K562 (cell line): ENCODE results near the gene ARHGEF7.

Experiments used
- ADNP ChIP-seq: fragments of 200-800 bp; sonication (Bioruptor generic); IDR thresholded peaks from 2 replicates; pipeline ENCODE4 v1.6.1; 2016; ENCODE audit warnings: missing genetic modification characterization, missing compliant biosample characterization
- BCL6 ChIP-seq: fragments of 250-450 bp; sonication (Bioruptor Pico); IDR thresholded peaks from 2 replicates; pipeline ENCODE4 v1.4.0; 2020
- CREB3L1 ChIP-seq: fragments of 450-650 bp; IDR thresholded peaks from 2 replicates; pipeline ENCODE4 v1.6.1; 2014; ENCODE audit warnings: low read depth, mild to moderate bottlenecking, moderate library complexity, borderline replicate concordance
- MECOM ChIP-seq: fragments of 250-450 bp; sonication (Bioruptor Pico); IDR thresholded peaks from 2 replicates; pipeline ENCODE4 v1.8.0; 2022; ENCODE audit warnings: inconsistent platforms
- RUNX1 ChIP-seq: sonication (generic); IDR thresholded peaks from 2 replicates; pipeline ENCODE4 v1.6.1; 2016; ENCODE audit warnings: antibody characterized with exemption, low read depth
- SP1 ChIP-seq: sonication (generic); formaldehyde crosslinking; IDR thresholded peaks from 2 replicates; pipeline ENCODE4 v1.8.1; 2022; ENCODE audit warnings: mild to moderate bottlenecking, missing genetic modification reagents
- ZKSCAN1 ChIP-seq: fragments of 150-350 bp; IDR thresholded peaks from 2 replicates; pipeline ENCODE4 v1.6.1; 2016; ENCODE audit warnings: low read depth, low read length
- ZNF668 ChIP-seq: fragments of 250-450 bp; sonication (Bioruptor Pico); IDR thresholded peaks from 2 replicates; pipeline ENCODE4 v1.8.0; 2022; ENCODE audit warnings: mild to moderate bottlenecking, inconsistent platforms
- TF ChIP-seq, protein P1 (sequence below), 3 experiments: IDR thresholded peaks in 2 of 3; conservative IDR thresholded peaks in 1 of 3; 2 replicates each; pipeline ENCODE4 v1.5.1; 2011 to 2012; ENCODE audit warnings: low read length in 3 of 3, mild to moderate bottlenecking in 3 of 3, control low read depth in 2 of 3, improper control_type of control experiment in 1 of 3, inconsistent platforms in 1 of 3, low read depth in 1 of 3, mixed read lengths in 1 of 3, moderate library complexity in 1 of 3; ENCODE audit not compliant: insufficient read depth in 2 of 3

DNA sequence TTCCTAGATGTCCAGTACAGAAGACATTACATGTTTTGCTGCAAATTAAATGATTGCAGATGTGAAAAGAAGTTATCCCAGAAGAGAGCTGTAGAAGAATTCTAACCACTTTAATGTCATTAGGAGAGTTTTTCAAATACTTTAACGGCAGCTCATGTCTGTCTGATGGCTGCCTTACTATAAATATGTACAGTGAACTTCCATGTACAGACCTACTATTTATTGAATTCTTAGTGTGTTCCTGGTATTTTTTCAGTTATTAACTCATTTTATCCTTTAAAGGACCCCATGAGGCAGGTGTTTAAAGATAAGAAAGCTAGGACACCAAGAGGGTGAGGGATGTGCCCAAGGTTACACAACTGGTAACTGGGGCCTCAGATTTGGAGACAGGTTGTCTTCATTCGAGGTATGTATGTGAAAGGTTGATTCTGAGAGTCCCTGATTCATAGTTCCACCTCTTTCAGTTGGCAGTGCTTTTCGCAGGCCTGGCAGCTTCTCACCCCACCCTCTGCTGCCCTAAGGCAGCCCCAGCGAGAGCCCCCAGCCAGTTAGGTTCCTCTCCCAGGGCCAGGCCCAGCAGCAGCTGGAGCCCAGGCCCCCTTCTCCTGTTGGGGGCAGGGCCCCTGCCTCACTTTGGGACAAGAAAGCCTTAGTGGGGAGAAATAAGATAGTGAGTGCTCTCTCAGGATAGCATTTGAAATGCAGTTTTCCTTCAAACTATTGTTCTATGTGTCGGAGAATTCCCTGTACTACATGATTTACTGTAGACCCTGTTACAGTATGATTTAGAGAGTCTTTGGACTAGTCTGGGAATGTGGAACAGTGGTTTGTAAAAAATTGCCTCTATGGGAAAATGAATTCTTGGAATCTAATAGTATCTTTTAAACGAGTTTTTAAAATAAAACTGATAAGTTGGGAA lies 137.6 kb downstream of the ARHGEF7 start:
- TF ChIP-seq ADNP = no peak
- TF ChIP-seq RUNX1 = no peak
- TF ChIP-seq SP1 (CRISPR knock-in tag) = no peak
- TF ChIP-seq, protein P1, sequence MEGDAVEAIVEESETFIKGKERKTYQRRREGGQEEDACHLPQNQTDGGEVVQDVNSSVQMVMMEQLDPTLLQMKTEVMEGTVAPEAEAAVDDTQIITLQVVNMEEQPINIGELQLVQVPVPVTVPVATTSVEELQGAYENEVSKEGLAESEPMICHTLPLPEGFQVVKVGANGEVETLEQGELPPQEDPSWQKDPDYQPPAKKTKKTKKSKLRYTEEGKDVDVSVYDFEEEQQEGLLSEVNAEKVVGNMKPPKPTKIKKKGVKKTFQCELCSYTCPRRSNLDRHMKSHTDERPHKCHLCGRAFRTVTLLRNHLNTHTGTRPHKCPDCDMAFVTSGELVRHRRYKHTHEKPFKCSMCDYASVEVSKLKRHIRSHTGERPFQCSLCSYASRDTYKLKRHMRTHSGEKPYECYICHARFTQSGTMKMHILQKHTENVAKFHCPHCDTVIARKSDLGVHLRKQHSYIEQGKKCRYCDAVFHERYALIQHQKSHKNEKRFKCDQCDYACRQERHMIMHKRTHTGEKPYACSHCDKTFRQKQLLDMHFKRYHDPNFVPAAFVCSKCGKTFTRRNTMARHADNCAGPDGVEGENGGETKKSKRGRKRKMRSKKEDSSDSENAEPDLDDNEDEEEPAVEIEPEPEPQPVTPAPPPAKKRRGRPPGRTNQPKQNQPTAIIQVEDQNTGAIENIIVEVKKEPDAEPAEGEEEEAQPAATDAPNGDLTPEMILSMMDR (IDR thresholded peaks at IDR 0.05 in 2 of 3, conservative IDR thresholded peaks at IDR 0.05 in 1 of 3; ENCODE audit: insufficient read depth in 2 of 3, low read depth in 1 of 3, low read length in 3 of 3) = no peak
- TF ChIP-seq CREB3L1 = no peak
- TF ChIP-seq ZNF668 (CRISPR knock-in tag) = no peak
- TF ChIP-seq ZKSCAN1 = no peak
- no peak for TF ChIP-seq MECOM (CRISPR knock-in tag)
- no peak for TF ChIP-seq BCL6 (CRISPR knock-in tag)
